Stimulated activated CD4-positive, alpha-beta T cell treated with anti-CD3 and anti-CD28 coated beads, Interleukin-1b, Interleukin-23, amount 100 ng/mL, for 1 hour (primary cell): Measurements from ENCODE around the gene ZDHHC3.
"Not testable (repeated sequence)": the region's sequence is repeated elsewhere in the genome, so short reads cannot be mapped to it uniquely, and the experiment has no call there.

Source experiments
- DNase-seq, 2 donors: peaks; one replicate each; pipeline ENCODE4 v3.0.0-alpha.2; 2020; ENCODE audit warnings: low read depth in 2 of 2

Gene ZDHHC3

DNA sequence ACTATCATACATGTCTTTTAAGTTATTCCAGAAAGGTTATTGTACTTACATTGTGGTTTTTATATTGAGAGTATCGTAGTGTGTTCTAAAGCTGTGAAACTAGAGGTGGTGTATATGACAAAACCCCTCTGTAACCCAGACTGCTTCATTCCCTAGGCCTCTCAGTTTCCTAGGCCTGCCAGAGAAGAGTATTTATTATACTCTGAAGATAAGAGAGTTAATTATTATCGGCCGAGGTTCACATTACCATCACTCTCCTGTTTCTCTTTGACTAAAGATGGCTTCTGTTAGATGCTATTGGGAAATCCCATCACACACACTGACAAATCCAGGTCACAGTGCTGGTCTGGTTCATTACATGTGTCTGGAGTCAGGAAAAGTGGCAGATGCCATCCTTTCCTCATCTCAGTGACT lies 20.6 kb upstream of the ZDHHC3 start:
- no peak for DNase-seq

DNA sequence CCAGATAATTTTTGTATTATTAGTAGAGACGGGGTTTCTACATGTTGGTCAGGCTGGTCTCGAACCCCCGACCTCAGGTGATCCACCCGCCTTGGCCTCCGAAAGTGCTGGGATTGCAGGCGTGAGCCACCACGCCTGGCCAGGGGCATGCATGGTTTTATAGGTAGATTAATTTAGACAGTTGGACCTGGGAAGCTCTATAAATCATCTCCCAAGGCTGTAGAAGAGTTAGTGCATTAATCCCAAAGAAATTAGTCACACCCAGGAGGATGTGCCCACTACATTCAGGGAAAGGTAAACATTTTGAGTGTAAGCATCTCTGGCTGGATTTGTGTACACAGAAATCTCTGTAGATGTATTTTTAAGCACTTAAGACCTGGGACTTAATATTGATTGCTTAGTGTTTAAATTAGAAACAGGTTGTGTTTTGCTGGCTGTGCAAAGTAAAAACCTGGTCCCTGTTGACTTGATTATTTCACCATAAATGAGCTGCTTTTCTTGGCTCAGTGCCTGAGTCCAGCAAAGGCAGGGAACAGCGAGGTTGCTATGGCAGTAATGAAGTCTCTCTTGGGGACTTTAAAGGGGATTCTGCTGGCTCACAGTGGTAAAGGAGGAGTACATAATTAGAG lies 19.3 kb upstream of the ZDHHC3 start:
- DNase-seq = no peak

DNA sequence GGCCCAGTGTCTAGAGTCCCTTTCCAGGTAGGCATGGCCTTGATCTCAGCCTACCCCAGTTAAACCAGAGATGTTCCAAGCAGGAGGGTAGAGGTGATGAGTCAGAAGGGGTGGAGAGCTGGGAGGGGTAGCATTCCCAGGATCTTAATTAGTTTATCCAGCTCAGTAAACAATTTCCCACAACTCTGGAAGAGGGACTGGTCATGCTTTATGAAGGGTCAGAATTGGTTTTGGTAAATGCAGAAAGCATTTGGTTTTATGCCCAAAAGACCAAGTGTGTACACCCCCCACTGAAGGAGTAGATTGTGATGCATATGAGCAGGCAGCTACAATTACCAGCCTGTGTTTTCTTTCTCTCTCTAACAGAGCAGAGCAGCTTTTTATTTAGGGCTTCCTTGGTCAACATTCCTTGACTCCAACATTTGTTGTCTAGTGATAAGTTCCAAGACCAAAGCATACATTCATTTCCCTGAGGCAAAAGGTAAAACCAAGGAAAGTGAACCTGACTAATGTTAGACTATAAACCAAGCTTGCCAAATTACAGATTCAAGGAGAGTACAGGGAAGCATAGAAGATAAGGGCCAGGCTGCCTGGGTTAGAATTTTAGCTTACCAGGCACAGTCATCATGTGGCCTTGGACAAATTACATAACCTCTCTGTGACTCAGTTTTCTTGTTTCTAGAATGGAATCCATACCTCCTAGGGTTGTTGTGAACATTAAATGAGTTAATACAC lies 17.7 kb upstream of the ZDHHC3 start:
- no peak for DNase-seq

DNA sequence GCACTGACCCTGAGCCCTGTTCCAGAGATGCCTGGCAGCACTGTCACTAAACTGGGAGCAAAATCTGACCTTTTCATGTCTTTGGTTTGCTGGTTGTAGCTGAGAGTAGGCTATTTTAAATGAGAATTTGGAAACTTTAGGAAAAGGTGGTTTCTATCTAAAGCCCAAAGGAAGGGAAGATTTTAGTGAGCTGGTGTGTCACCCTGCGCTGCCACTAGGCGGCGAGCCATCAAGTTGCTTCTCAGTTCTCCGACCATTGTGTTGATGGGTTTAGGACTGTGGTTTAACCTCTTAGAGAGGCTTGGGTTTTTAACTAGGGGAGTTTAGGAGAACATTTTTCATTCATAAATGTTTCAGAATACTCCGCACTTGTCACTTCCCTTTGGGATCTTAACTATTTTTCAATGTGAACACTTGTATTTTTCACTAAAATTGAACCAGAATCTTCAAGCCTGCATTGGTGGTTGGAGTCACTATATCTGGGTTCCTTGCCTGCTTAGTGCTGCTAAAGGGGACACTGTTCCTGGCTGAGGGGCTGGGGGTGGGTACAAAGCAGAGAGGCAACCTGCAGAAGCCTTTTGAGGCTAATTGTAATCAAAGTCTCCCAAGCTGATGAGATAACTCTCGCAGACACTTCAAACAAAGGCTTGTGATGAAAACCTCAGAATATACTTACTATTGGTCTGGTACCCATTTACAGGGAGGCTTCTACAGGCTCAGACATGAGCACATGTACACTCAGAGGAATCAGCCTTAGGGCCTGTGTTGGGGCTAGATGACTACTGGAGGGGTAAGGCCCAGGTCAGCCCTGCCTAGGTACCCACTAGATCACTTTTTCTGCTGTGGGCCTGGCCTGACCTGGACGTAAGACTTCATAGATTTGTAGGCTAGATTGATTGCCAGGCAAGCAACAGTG lies 16.8 kb upstream of the ZDHHC3 start:
- DNase-seq = no peak

DNA sequence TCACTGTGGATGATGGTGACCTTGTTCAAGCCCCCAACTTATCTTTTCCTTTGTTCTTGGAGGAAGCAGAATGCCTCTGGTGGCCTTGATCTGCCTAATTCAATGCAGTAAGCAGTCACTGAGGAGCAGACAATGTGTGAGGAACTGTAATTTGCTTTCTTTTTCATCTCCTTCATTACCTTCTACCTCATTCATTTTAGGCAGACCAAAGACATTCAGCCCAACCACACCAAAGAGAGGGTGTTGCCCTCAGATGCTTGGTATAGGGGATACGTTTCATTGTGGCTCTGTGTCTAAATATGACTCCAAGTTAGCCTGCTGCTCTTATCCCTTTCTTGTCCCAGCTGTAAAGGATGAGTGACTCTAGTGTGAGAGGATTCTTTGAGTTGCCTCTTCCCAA lies 15.4 kb upstream of the ZDHHC3 start:
- DNase-seq = no peak

DNA sequence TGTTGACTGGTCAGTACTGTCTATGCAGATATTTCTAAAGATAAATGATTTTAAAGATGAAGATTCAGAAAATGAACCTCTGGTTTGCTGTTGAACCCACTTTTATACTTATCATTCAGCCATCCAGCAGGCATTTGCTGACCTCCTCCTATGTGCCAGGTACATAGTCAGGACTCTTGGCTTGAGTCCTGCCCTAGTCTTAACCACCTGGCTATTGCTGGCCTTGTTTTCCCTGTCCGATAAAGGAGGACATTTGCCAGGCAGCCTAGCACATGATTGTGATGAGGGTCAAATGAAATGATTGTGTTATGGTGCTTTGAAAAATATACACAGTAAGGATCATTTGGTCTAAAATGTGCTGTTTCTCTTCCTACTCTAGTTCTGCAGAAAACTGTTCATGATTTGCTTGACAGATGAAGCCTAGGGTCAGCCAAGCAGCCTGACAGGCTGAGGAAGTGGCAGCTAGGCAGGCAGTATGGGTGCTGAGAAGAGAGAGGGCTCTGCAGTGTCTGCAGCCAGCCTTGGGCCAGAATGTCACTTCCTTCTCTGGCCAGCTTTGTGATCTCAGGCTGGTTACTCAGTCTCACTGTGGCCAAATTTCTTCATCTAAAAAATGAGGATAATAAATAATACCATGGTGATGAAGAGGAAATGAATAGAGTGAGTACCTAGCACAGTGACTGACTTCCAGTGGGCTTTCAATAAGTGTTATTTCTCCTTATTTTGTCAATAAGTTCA lies 13.8 kb upstream of the ZDHHC3 start:
- DNase-seq = no peak

DNA sequence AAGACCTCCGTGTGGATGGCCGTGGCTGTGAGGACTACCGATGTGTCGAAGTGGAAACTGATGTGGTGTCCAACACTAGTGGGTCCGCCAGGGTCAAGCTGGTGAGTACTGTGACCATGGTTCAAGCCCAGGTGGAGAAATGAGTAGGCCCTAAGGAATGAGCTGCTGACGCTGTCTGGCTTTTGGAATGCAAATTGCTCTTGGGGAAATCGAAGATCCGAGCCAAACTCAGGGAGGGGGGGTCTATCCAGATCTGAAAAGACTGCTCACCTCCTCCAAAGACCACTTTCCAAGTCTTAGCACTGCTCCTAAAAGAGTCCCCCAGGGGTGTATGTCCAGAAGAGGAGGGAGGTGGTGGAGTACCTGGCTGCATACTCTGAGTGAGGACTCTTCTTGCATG lies 13.2 kb upstream of the ZDHHC3 start:
- DNase-seq = no peak

DNA sequence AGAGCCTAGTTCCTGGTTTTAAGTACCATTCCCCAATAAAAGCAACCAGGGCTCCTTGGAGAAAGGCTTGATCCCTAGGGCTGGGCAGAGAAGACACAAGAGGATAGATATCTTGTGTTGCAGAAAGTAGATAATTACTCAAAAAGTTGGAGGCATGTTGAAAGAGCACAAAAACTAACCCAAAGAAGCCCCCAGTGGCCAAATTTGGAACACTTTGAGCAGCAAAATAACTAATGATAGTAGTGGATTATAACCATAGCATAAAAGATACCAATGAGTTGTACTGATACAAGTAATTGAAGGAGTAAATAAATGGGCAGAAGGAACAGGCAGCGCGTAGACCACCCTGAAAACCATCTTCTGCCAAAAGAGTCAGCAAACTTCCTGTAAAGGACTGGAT lies 12.1 kb upstream of the ZDHHC3 start:
- no peak for DNase-seq

DNA sequence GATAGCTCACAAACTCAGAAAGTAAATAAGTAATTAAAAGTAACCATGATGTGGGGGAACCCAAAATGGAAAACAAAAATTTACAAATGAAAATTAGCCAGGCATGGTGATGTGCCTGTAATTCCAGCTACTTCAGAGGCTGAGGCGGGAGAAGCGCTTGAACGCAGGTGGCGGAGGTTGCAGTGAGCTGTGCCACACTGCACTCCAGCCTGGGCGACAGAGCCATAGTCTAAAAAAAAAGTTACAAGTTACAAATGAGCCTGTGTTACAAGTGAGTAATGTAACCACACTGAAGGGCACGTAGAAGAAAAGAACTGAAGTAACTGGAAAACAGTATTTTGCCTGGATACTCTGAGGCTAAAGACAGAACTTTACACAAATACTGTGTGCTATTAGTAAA lies 11.4 kb upstream of the ZDHHC3 start:
- DNase-seq = no peak

DNA sequence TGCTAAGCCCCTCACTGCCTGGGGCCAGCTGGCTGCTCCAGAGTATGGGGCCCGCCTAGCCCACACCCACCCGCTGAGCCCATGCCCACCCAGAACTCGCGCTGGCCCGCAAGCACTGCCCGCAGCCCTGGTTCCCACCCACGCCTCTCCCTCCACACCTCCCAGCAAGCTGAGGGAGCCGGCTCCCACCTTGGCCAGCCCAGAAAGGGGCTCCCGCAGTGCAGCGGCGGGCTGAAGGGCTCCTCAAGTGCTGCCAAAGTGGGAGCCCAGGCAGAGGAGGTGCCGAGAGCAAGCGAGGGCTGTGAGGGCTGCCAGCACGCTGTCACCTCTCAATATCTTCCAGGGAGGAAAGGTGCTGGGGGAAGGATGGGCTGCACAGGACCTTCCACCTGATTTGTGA lies 10.4 kb upstream of the ZDHHC3 start:
- DNase-seq = not testable (repeated sequence)

DNA sequence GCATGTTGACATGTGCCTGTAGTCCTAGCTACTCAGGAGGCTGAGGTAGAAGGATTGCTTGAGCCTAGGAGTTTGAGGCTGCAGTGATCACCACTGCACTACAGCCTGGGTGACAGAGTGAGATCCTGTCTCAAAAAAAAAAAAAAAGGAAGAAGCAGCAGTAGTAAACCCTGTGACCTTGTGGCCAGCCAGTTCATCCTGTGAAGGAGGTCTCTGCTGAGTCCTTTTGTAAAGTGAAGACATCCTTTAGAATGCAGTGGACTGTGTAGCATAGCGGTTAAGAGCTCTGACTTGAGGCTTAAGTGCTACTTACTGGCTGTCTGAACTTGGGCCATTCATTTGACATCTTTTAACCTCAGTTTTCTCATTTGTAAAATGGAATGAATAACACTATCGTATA lies 8.4 kb upstream of the ZDHHC3 start:
- no peak for DNase-seq

DNA sequence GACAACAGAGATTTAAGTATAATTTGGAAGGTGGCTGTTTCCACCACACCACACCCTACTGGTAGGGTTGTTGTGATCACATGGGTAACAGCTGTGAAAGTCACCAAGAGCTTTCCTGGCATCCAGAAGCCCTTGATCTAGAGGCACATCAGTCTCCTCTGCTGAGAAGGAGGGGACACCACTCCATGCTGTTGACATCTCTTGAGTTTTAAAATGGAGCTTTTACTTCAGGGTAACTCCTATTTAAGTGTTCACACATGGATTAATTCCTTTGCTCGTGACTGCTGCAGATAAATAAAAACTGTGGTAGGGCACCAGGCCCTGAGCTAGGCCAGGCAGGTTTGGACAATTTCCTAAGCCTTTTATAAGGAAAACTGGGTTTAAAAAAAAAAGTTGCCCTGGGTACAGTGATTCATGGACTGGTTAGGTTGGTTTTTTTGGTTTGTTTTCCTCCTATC lies 7.5 kb upstream of the ZDHHC3 start:
- no peak for DNase-seq

DNA sequence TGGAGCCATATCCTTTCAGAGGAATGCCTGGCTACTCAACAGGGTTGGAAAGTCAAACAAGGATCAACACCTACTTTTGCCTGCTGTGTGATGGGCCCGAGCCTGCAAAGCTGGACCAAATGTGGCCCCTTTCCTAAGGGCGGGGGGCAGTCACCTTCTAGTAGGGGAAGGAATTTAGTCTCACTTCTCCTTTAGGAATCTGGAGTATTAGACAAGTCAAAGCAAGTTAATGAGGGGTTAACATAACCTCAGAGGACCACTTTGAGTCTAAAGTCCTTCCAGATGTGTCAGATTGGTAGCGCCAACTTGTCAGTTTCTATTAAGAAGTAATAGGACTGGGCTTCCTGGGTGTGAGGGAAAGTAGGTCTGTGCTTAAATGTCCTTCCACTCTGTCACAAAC lies 6.8 kb upstream of the ZDHHC3 start:
- no peak for DNase-seq

DNA sequence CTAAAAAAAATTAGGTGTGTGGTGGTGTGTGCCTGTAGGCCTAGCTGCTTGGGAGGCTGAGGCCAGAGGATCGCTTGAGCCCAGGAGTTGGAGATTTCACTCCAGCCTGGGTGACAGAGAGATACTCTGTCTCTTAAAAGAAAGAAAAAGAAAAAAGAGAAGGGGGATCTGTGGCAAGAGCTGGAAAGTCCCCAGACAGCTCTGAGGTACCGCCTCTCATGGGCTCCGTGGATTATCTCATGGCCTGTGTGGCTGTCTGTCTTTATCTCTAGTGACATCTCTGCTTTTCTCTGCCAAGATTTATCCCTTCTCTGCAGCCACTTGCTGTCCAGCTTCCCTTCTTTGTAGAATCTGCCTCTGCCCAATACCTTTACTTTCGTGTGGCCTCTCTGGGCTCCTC lies 5.8 kb upstream of the ZDHHC3 start:
- DNase-seq = no peak

DNA sequence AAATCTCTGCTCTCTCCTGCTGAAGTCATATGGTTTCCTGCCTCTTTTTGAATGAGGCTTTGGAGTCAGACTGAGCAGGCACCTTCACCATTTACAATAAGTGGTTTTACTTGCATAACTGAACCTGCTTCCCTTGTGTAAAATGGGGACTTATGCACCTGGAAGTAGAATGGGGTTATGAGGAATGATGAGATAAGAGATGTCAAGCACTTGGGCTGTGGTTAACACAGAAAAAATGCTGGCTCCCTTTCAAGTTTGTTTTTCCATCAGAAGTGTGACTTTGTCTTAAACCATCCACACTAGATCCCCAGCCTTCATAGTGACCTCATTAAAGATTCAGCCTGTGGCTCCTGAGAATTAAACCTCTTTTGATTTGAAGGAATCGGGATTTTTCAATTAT lies 5.2 kb upstream of the ZDHHC3 start:
- DNase-seq = no peak

DNA sequence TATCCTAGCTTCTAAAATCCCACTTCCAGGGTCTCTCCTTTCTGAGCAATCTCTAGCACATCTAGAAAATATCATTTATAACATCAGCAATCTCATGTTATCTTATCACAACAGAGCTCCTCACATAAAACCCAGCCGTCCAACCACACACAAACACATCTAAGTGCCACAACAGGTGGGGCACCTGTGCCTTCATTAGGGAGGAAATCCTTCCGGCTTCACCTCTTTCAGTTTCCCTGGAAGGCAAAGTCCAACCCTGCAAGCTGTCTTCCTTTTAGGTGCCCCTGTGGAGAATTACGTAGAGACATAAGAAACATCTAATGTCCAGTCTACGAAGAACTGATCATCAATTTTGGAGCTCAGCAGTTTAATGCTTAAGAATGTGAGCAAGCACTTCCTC lies 1.6 kb downstream of the ZDHHC3 start:
- DNase-seq = no peak

DNA sequence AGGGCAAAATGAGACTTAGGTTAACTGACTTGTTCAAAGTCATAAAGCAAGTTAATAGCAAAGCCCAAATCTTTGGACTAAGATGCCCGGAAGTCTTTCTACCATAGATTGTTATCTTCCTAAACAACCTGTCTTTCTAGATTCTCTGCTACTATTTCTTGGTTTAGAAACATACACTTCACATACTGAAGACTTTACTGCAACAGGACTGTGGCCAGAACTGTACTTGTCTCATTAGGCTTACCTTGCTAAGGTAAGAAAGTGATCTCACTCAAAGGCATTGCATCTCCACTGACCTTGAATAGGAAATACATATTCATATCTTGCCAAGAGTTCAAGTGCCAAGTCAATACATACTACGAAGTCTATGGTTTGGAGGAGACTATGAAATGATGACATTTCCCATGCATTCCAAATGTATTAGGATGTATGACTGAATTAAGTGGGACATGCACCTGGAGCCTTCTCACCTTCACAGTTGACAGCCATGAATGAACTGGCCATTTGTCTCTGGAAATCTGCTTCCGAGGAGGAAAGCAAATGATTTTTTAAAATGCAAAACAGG lies 5.0 kb downstream of the ZDHHC3 start:
- no peak for DNase-seq

DNA sequence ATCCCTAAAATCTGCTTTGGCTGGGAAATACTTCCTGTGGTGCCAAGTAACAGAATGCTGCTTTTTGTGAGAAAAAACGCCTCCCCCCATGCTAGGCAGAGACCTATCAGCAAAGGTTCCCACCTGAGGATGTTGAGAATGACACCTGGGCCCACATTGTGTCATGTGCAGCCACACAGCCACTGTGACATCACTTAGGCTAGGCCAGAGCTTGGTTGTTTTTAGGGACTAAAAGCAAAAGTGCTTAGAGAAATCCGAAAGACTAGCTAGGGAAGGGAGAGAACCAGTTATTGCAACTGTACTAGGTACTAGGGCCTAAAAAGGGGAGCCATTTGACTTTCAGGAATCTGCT lies 6.2 kb downstream of the ZDHHC3 start:
- no peak for DNase-seq

DNA sequence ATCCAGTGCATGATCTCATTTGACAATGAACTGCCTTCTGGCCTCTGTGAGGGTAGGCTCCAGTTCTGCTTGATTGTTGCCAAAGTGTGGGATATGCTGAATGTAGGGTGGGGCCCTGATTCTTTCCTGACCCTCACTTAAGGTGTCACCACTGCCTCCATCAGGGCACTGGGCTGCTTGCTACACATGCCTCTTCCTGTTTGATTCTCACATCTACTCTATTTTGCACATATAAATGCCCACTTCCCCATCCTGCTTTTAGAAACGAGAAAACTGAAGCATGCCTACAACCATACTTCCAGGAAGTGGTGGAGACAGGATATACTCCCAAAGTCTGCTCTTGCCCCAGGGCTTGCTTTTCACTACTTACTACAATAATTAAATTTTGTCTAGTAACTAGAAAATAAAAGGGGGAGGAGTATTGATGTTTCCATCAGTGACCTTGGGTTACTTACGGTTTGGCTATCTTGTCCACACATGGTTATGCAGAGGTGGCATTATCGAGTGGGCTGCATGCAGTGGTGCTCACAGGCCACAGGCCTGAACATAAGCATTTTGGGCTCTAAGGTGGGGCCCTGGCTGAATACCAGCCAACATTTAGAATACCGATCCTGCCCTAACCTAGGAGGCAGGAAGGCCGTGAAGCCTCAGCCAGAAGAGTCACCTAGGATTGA lies 6.7 kb downstream of the ZDHHC3 start:
- no peak for DNase-seq

DNA sequence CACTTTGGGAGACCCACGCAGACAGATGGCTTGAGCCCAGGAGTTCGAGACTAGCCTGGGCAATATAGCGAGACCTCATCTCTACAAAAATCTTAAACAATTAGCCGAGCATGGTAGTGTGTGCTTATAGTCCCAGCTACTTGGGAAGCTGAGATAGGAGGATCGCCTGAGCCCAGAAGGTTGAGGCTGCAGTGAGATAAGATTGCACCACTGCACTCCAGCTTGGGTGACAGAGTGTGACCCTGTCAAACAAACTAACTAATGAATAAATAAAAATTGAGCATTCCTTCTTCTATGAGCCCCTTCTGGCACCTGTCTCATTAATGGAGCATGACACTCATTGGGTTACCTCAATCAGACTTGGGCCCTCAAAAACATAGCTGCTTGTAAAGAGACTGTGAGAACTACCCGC lies 7.5 kb downstream of the ZDHHC3 start:
- no peak for DNase-seq

DNA sequence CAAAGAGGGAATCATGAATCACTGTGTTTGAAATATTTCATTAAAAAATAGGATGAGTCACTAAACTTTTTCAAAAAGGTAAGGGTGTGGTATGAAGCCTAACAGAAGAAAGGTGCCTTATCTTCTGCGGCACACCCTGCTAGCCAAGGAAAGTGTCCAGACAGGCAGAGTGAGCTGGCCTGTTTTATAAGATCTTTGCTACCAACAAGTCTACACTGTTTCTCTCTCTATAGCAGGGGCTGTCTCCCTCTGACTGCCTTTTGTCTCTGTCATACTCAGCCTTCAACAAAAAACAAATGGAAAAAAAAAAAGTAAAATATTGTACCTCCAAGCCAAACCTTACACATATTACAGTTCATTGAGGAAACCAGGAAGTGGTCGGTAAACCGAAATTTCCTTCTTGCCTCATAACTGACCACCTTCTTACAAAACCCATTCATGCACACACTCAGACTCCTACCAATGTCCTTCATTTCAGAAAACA lies 9.1 kb downstream of the ZDHHC3 start:
- no peak for DNase-seq
